GM19468 (cell line): ENCODE data around the gene TC2N.
"Not testable (repeated sequence)": the region's sequence is repeated elsewhere in the genome, so short reads cannot be mapped to it uniquely, and the experiment has no call there.

ENCODE experiments used
- ATAC-seq: cut with Tn5 transposase; IDR thresholded peaks from one replicate; pipeline ENCODE4 v1.9.1; 2021; ENCODE audit warnings: mild to moderate bottlenecking, moderate library complexity, moderate number of reproducible peaks; ENCODE audit not compliant: unreplicated experiment; ENCODE audit errors: extremely low read depth

The TC2N gene

GRCh38 chr14:91867316-91867988 is at the start of gene TC2N:
TC2N (minus strand) TSS chr14:91867536; CDS start chr14:91813769, 53,767 bp downstream.
- ATAC-seq, result no peak

DNA sequence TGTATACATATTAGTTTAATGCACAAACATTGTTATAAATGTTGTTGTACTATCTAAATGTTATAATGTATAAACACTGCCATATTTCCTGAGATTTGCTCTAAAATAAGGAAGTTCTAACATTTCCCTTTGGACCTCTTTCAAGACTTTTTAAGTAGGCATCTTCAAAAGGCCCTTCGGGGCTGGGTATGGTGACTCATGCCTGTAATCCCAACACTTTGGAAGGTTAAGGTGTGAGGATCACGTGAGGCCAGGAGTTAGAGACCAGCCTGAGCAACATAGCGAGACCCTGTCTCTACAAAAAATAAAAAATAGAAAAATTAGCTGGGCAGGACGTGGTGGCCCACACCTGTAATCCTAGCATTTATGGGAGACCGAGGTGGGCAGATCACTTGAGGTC is 44.7 kb upstream of the TC2N start:
- ATAC-seq, result no peak

GRCh38 chr14:91911474-91912032 is 44.2 kb upstream of the TC2N start:
- ATAC-seq, result peak; percentile 52

DNA sequence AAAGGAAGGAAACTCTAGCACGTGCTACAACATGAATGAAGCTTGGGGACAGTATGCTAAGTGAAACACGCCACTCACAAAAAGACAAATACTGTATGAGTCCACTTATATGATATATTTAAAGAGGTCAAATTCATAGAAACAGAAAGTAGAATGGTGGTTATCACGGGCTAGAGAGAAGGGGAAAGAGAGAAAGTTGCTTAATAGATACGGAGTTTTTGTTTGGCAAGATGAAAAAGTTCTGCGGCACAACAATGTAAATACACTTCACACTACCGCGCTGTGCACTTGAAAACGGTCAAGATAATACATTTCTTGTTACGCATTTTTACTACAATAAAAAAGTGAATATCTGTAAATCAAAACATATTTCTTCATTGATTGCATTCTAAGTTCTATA is 42.9 kb upstream of the TC2N start:
- no peak for ATAC-seq

DNA sequence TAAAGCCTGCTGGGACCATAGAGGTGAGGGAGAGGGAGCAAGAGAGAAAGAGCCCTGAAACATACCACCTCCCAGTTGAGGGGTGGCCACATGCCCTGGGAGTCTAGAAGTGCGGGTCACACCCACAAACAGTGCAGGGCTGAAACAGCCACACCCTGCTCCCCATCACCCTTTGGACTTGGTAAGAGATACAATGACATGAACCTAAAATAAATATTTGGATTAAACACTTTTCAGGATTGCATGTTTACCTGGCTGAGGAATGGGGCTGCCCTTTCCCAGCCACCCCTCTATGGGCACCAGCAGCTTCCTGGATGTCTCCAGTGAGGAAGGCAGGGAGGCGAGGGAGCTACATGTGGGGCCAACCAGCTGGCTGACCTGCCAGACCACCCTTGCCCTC is 39.0 kb upstream of the TC2N start:
- ATAC-seq, result no peak

- ATAC-seq, result no peak
These were observed 37.8 kb upstream of the TC2N start for GRCh38 chr14:91904956-91905645.

DNA sequence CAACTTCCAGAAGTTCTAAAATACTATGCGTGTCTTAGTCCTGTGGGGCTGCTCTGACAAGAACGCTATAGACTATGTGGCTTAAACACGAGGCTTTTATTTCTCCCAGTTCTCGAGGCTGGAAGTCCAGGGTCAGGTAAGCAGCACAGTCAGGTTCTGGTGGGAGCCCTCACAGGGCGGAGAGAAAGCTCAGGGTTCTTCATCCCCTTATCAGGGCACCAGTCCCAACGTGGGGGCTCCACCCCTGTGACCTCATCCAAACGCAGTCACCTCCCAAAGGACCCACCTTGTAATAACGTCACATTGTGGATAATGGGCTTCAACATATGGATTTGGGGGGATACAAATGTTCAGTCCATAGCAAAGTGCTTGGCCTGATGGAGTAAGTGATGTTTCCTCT is 37.1 kb upstream of the TC2N start:
- ATAC-seq, result no peak

GRCh38 chr14:91903070-91903469 is 35.7 kb upstream of the TC2N start:
- ATAC-seq, result no peak

DNA sequence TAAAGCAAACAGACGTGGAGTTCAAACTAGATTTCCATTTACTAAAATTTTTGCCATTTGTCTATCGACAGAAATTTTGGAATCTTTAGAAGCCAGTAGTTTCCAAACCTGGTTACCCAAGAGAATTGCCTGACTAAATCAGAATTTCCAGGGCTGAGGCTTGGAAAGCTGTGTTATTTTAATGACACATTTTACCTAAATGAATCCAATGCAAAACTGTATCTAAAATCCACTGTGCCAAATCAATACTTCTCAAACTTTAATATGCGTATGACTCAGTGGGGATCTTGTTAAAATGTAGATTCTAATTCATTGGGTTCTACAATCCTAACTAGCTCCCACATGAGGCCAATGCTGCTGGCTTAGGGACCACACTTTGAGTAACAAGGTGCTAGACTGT is 35.0 kb upstream of the TC2N start:
- ATAC-seq, result no peak

DNA sequence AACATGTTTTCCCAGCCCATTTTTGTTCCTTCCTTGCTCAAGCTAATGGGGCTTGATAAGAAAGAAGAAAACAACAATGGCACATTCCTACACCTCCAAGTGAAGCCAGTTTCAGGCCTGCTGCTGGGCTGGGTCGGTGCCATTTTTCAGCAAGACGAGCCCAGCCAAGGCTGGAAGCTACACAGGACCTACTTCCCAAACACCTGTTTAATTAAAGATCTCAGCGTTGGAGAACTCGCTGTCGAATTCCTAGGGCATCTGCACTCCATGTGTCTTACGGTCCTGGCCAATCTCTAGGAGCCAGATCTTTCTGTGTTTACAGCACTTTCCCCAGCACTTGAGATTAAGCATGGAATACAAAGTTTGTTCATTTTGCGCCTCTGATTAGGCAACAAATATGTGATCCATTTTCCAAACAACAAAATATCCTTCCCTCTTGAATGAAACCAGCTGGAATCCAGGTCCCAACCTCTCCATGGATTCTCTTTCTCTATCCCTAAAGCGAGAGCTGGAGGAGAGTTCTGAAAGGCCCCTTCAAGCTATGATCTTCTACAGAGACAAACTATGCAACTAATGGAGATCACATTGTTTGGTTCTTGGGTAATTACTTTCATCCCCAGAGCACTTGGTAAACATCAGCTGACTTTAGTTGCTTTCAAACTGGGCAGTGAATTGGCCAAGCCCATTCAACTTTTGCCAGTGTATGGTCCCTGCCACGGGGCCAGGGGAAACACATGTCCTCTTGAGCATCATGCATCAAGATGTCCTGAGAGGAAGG is 34.3 kb upstream of the TC2N start:
- no peak for ATAC-seq

DNA sequence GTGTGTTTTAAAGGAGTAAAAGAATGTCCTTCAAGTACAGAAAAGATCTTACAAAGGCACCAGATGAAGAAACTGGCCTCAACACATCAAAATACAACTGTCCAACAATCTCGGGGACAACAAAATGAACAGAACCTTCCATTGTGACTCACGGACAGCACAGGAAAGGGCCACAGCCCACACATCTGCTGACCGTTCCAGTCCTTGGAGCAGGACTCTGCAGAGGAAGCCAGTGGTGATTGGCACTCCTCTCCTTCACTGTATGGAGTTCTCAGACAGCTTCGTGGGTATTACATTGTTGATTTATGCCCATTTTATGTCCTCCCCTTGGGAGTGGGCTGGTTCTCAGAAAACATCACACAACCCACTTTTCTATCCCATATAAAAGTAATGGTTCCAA is 32.5 kb upstream of the TC2N start:
- no peak for ATAC-seq

DNA sequence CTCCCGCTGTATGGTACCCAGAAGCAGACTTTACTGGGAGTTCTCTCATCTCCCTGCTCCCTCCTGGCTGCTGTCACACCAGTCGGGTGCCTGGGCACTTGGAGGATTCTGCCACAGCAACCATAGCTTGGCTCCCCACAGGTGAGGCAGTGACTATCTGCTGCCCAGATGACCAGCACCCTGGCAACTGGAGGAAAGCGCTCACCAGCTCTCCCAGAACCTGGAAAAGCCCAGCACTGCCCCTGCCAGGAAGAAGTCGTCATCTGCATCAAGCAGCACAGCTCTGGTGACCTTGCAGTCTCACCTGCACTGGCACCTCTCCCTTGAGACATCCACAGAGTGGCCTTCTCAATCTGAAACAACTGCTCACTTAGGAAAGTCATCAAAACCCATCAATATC is 31.9 kb upstream of the TC2N start:
- no peak for ATAC-seq

DNA sequence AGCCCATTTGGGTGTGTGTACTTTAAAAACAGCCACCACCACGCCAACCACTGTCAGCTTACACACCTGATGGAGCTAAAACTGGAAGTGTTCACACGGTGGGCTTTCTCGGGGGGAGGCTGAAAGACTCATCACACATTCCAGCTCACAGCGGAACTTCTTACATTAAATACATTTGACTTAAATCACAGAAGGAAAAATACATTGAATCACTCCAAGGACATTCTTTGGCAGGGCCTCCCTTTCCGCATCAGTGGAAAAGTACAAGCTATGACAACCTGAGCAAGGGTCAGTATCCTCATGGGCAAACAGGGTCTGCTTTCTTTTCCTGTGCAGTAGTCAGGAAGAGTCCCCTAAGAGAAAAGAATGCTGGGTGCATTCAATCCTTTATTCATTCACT is 31.0 kb upstream of the TC2N start:
- ATAC-seq, result no peak

DNA sequence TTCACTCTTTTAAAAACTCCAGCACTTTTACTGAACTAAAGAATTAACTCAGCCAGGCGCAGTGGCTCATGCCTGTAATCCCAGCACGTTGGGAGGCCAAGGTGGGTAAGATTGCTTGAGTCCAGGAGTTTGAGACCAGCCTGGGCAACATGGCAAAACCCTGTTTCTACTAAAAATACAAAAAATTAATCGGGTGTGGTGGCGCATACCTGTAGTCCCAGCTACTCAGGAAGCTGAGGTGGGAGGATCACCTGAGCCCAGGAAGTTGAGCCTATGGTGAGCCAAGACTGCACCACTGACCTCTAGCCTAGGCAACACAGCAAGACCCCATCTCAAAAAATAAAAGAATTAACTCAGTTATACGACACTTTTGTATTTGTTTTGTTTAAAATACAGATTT is 30.4 kb upstream of the TC2N start:
- ATAC-seq, result not testable (repeated sequence)

DNA sequence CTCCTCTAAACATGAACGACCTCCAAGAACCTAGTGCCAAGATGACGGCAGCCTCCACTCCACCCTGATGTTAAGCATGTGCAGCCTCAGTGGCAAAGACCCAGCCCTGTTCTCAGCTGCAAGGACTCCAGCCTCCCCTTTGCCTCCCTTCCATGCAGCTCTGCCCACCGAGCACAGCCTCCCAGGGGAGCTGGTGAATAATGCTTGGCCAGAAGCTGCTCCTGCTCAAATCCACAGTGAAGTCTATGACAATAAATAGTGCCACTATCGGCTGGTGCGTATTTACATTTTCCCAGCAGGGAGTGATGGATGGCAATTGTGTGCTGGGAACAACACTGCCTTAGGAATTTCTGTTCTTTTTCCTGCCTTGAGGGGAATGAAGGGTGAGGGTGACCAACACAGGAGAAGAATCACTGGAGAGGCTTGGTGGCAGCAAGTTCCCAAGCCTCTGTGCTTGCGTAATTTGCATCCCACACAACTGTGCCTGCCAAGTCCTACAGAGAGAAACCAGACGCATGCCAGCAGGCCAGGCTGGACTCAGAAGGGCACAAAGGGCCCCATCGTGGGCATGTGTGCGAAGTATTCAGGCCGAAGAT is 29.9 kb upstream of the TC2N start:
- no peak for ATAC-seq

DNA sequence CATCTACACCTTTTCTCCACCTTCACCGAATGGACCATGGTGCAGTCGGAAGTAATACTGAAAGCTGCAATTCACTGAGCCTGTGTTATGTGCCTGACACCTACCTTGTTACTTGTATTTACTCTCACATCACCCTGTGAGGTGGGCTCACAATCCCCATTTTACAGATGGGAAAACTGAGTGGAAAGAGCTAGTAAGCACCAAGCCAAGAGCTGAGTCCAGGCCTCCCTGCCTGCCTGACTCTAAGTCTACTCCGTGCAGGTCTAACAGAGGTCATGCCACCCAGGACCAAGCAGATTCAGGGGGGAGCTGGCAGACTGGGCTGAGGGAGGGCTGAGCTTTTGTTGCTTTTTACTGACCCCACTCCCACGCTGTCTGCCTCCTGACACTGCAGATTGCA is 29.1 kb upstream of the TC2N start:
- no peak for ATAC-seq

DNA sequence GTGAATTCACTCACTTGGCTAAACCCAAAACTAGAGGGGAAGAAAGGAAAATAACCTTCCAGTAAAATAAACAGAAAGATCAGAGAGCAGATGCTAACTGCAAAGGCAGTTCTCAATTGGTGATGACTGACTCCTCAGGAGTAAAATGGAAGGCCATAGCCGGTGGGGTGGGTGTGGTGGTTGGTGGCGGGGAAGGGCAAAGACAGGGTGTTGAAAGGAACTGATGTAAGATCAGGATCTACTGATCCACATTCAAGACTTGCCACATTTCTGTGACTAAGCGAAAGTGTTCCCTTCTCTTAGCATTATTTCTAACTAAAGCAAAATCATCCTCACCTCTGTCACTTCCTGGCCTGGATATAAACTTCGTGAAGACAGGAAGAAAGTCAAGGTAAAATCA is 26.3 kb upstream of the TC2N start:
- ATAC-seq, result no peak

DNA sequence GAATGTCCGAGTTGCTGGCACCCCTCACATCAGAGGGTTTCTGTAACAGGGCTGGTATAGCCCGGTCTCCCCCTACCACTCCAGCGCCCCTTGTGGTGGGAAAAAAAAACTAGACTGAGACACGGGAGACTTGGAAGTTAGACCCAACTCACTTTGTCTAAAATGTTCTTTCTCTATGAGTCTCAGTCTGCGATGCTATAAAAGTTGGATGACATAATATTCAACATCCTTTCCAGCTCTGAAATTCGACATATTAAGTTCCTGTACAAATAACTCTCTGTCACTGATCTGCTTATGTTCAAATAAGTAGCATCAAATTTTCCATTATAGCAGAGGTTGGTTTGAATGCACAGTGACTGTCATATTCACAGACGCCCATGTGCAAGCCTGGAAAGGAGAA is 25.7 kb upstream of the TC2N start:
- ATAC-seq, result no peak

GRCh38 chr14:91891721-91892220 is 24.4 kb upstream of the TC2N start:
- no peak for ATAC-seq

DNA sequence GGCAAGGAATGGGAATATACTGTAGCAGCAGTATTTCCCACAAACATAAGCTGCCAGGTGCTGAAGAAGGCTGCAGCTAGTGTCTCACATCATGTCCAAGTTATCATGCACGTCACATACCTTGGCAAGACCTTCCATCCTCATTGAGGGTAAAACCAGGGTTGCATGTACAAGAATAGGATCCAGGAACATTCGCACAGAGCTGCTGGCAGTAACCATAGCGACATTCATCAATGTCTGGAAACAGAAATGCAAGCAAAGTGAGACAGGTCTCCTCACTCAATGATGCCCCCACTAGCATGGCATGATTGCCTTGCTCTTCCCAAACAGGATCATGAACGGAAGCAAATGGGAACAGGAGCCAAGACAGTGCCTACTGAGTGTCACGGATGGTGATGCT is 23.8 kb upstream of the TC2N start:
- ATAC-seq, result no peak
